Small intestine (tissue), 7 donors: ENCODE results near the gene CADPS2. TPM values are rescaled to one million over a fixed set of nuclear protein-coding genes. Genes with fewer than 3 reads are reported as not detected.

Experiments used
- DNase-seq, 2 donors: peaks; one replicate each; pipeline versions ENCODE4 v3.0.0 to v3.0.0-alpha.2; 2013
- FAIRE-seq: peaks from 2 replicates; lab custom pipeline; 2012; peaks lifted over from hg19 to GRCh38; lab: Jason Lieb, UNC
- H3K27ac ChIP-seq, 3 donors: one replicate each; pipeline ENCODE4 v1.5.1; 2013; ENCODE audit warnings: low read length in 2 of 3, mild to moderate bottlenecking in 2 of 3, control low read depth in 1 of 3, inconsistent platforms in 1 of 3, low read depth in 1 of 3, moderate library complexity in 1 of 3
- H3K27me3 ChIP-seq, 3 donors: one replicate each; pipeline ENCODE4 v1.6.1; 2013; ENCODE audit warnings: low read length in 3 of 3, inconsistent platforms in 1 of 3; ENCODE audit not compliant: control insufficient read depth in 3 of 3, insufficient read depth in 3 of 3
- H3K36me3 ChIP-seq, 3 donors: one replicate each; pipeline ENCODE4 v1.6.1; 2013; ENCODE audit warnings: low read length in 3 of 3, inconsistent platforms in 1 of 3, low read depth in 1 of 3, mild to moderate bottlenecking in 1 of 3, moderate library complexity in 1 of 3; ENCODE audit not compliant: control insufficient read depth in 3 of 3, insufficient read depth in 2 of 3
- H3K4me1 ChIP-seq, 3 donors: one replicate each; pipeline ENCODE4 v1.6.1; 2013; ENCODE audit warnings: low read length in 2 of 3, inconsistent platforms in 1 of 3, low read depth in 1 of 3, mild to moderate bottlenecking in 1 of 3, moderate library complexity in 1 of 3; ENCODE audit not compliant: control insufficient read depth in 3 of 3, insufficient read depth in 2 of 3
- H3K4me3 ChIP-seq, 3 donors: one replicate each; pipeline ENCODE4 v1.5.1; 2013; ENCODE audit warnings: low read length in 3 of 3, control low read depth in 1 of 3, inconsistent platforms in 1 of 3, low read depth in 1 of 3, mild to moderate bottlenecking in 1 of 3, moderate library complexity in 1 of 3
- H3K9me3 ChIP-seq, 2 donors: one replicate each; pipeline ENCODE4 v1.6.1; 2013; ENCODE audit warnings: low read depth in 1 of 2, low read length in 1 of 2; ENCODE audit not compliant: control insufficient read depth in 2 of 2, insufficient read depth in 1 of 2
- WGBS, 3 donors: extraction: QIAGEN DNeasy Blood & Tissue Kit; methylation state at CpG; one replicate each; pipeline ENCODE4 v1.1.7; 2013; 5-methylcytosine and 5-hydroxymethylcytosine counted together
- polyA plus RNA-seq, 4 donors: library from polyadenylated mRNA; stranded (reverse) in 3 of 4; unstranded in 1 of 4; fragments of 200-250 nt in 3 of 4; fragments of 120-200 nt in 1 of 4; gene quantifications; one replicate each; pipeline versions ENCODE4 v1.2.1 to v1.2.3, GENCODE V29; 2013
- donor health status: healthy with polysubstance abuse.
- donor health status: control.
- donor health status: control.
- donor health status: Bipolar disorder and iron deficiency.
- donor health status: healthy.

The CADPS2 gene
- polyA plus RNA-seq, 4 donors, result 11.3 to 26.6 (median 14.8) TPM

- H3K36me3 ChIP-seq, result no peaks in the 10 kb centered on the region
- no peak for FAIRE-seq
- no peak overlapping the region for H3K4me3 ChIP-seq
- WGBS, 3 donors, result 37 to 93% (median 41%) methylated on average over 1 of the region's 1 CpG
- no peak overlapping the region for H3K27ac ChIP-seq
- no peaks in the 10 kb centered on the region for H3K27me3 ChIP-seq
- peaks cover 0 to 12% of the 10 kb centered on the region in 2 donors for H3K9me3 ChIP-seq
- no peaks in the 10 kb centered on the region for H3K4me1 ChIP-seq
- DNase-seq, result no peak
These were observed 17.0 kb downstream of the CADPS2 start for GRCh38 chr7:122869260-122869659.

GRCh38 chr7:122867471-122867980, 18.7 kb downstream of the CADPS2 start:
- Histone ChIP-seq H3K4me1 (no peaks in the 10 kb centered on the region), H3K36me3 (no peaks in the 10 kb centered on the region), H3K9me3 (peaks cover 0 to 12% of the 10 kb centered on the region in 2 donors), H3K27ac (no peak overlapping the region), H3K27me3 (no peaks in the 10 kb centered on the region), H3K4me3 (no peak overlapping the region)
- FAIRE-seq (no peak), DNase-seq (no peak)

- FAIRE-seq (no peak), DNase-seq (no peak)
- Histone ChIP-seq H3K27me3 (no peaks in the 10 kb centered on the region), H3K9me3 (peaks cover 0 to 12% of the 10 kb centered on the region in 2 donors), H3K36me3 (no peaks in the 10 kb centered on the region), H3K4me3 (no peak overlapping the region), H3K27ac (no peak overlapping the region), H3K4me1 (no peaks in the 10 kb centered on the region)
- 74 to 88% (median 75%) methylated on average over 3 of the region's 3 CpGs for WGBS, 3 donors
These were observed 21.4 kb downstream of the CADPS2 start for GRCh38 chr7:122864838-122865237.

- no peak for FAIRE-seq
These were observed 22.2 kb downstream of the CADPS2 start for GRCh38 chr7:122864016-122864415.

GRCh38 chr7:122858320-122858719, 27.9 kb downstream of the CADPS2 start:
- Histone ChIP-seq H3K4me1 (no peaks in the 10 kb centered on the region), H3K36me3 (no peaks in the 10 kb centered on the region), H3K9me3 (no peaks in the 10 kb centered on the region), H3K27me3 (no peaks in the 10 kb centered on the region), H3K4me3 (no peak overlapping the region), H3K27ac (no peak overlapping the region)
- FAIRE-seq, result no peak
- 73 to 85% (median 84%) methylated on average over 3 of the region's 3 CpGs for whole genome bisulfite sequencing, 3 donors
- DNase-seq, result no peak

More at GRCh38 chr7:122864016-122864415, 22.2 kb downstream of the CADPS2 start:
- Histone ChIP-seq H3K36me3 (no peaks in the 10 kb centered on the region), H3K4me3 (no peak overlapping the region), H3K9me3 (peaks cover 0 to 12% of the 10 kb centered on the region in 2 donors), H3K27ac (no peak overlapping the region), H3K27me3 (no peaks in the 10 kb centered on the region), H3K4me1 (no peaks in the 10 kb centered on the region)
- DNase-seq, result no peak
- 89 to 97% (median 95%) methylated on average over 2 of the region's 2 CpGs for WGBS, 3 donors

- peaks cover 0 to 6% of the 10 kb centered on the region in 2 donors for H3K9me3 ChIP-seq
- no peaks in the 10 kb centered on the region for H3K4me1 ChIP-seq
- H3K36me3 ChIP-seq, result no peaks in the 10 kb centered on the region
- no peaks in the 10 kb centered on the region for H3K27me3 ChIP-seq
- H3K27ac ChIP-seq, result no peak overlapping the region
- DNase-seq, result no peak
- FAIRE-seq, result no peak
- no peak overlapping the region for H3K4me3 ChIP-seq
These were observed 35.7 kb downstream of the CADPS2 start for GRCh38 chr7:122850528-122850927.

- WGBS, 3 donors, result 73 to 91% (median 83%) methylated on average over 3 of the region's 3 CpGs
- Histone ChIP-seq H3K36me3 (no peaks in the 10 kb centered on the region), H3K9me3 (peaks cover 0 to 6% of the 10 kb centered on the region in 2 donors), H3K27me3 (no peaks in the 10 kb centered on the region), H3K4me1 (no peaks in the 10 kb centered on the region), H3K27ac (no peak overlapping the region), H3K4me3 (no peak overlapping the region)
- no peak for DNase-seq
- FAIRE-seq, result no peak
These were observed 36.3 kb downstream of the CADPS2 start for GRCh38 chr7:122849957-122850328.

GRCh38 chr7:122849322-122849956, 36.8 kb downstream of the CADPS2 start:
- DNase-seq, result no peak
- Histone ChIP-seq H3K9me3 (peaks cover 0 to 6% of the 10 kb centered on the region in 2 donors), H3K27ac (no peak overlapping the region), H3K4me1 (no peaks in the 10 kb centered on the region), H3K4me3 (no peak overlapping the region), H3K27me3 (no peaks in the 10 kb centered on the region), H3K36me3 (no peaks in the 10 kb centered on the region)
- 62 to 70% (median 63%) methylated on average over 4 of the region's 4 CpGs for WGBS, 3 donors
- no peak for FAIRE-seq
